Tongue (tissue), 3 donors: Measurements from ENCODE around the gene KLLN. TPM values are rescaled to one million over a fixed set of nuclear protein-coding genes. Genes with fewer than 3 reads are reported as not detected.
A peak's percentile ranks its signal among the peaks of the same experiment; 100 is the strongest.
"Not testable (repeated sequence)": the region's sequence is repeated elsewhere in the genome, so short reads cannot be mapped to it uniquely, and the experiment has no call there.

Experiments
- DNase-seq: peaks from one replicate; pipeline ENCODE4 v3.0.0-alpha.2; 2015
- small RNA-seq: library from RNA; depleted of rRNA; stranded (forward); fragments of <200 nt; gene quantifications from one replicate; pipeline ENCODE3, GENCODE V24; 2014; ENCODE audit warnings: low replicate concordance
- total RNA-seq: library from RNA; depleted of rRNA; stranded (reverse); fragments of >200 nt; gene quantifications from one replicate; pipeline ENCODE4 v1.2.3, GENCODE V29; 2014

The KLLN gene
- total RNA-seq, 1 donor from 2014 or later: 0.10 TPM

GRCh38 chr10:87842220-87842641 is 21.1 kb downstream of the KLLN start:
- DNase-seq: no peak

DNA sequence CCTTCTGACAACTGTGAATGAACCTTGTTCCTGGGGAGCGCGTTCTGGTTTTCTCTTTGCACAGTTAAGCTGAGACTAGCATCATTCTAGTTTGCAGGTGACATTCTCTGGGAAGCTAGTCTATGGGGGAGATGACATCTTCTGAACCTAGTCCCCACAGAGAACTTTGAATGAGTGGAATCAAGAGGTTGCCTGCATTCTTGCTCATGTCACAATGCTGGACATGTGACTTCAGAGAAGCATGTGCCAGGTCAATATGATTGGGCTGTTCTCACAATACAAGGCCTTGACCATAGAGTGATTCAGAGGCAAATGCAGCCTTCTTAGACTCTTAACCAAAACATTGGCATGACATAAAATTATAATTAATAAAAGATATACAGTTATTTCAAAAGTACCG is 22.1 kb downstream of the KLLN start:
- no peak for DNase-seq

DNA sequence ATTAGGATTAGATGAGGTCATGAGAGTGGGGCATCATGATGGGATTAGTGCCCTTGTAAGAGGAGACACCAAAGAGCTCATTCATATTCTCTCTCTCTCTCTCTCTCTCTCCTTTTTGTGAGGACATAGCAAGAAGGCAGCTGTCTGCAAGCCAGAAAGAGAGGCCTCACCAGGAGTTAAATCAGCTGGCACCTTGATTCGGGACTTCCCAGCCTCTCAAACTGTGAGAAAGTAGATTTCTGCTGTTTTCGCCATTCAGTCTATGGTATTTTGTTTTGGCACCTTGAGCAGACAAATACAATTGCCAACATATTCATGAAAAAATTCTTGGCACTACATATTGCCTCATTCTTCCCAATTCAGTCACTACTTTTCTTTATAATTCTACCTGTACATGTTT is 24.7 kb downstream of the KLLN start:
- DNase-seq: no peak

GRCh38 chr10:87837445-87837844 is 25.9 kb downstream of the KLLN start:
- no peak for DNase-seq

DNA sequence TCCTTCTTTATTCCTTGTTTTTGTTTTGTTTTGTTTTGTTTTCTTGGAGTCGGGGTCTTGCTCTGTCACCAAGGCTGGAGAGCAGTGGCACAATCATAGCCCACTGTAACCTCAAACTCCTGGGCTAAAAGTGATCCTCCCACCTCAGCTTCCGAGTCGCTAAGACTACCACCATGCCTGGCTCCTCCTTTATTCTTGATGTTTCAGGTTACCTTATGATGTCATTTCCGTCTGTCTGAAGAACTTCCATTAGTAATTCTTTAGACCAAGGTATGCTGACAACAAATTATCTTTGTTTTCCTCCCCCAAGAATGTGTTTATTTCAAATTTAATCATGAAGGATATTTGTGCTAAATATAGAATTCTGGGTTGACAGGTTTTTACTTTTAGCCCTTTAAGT is 27.2 kb downstream of the KLLN start:
- no peak for DNase-seq

GRCh38 chr10:87829986-87830729 is 33.2 kb downstream of the KLLN start:
- DNase-seq: no peak

DNA sequence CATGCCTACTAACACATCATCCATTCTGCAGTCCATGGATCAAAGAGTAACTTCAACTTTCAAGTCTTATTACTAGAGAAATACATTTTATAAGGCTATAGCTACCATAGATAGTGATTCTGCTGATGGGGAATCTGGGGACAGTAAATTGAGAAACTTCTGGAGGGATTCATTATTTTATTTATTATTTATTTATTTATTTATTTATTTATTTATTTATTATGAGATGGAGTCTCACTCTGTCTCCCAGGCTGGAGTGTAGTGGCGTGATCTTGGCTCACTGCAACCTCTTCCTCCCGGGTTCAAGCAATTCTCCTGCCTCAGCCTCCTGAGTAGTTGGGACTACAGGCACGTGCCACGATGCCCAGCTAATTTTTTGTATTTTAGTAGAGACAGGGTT is 34.3 kb downstream of the KLLN start:
- DNase-seq: not testable (repeated sequence)

GRCh38 chr10:87827681-87828080 is 35.7 kb downstream of the KLLN start:
- no peak for DNase-seq

- DNase-seq: no peak
Measured at GRCh38 chr10:87826653-87827052, 36.7 kb downstream of the KLLN start.

GRCh38 chr10:87819289-87819585 is 44.1 kb downstream of the KLLN start:
- no peak for DNase-seq

DNA sequence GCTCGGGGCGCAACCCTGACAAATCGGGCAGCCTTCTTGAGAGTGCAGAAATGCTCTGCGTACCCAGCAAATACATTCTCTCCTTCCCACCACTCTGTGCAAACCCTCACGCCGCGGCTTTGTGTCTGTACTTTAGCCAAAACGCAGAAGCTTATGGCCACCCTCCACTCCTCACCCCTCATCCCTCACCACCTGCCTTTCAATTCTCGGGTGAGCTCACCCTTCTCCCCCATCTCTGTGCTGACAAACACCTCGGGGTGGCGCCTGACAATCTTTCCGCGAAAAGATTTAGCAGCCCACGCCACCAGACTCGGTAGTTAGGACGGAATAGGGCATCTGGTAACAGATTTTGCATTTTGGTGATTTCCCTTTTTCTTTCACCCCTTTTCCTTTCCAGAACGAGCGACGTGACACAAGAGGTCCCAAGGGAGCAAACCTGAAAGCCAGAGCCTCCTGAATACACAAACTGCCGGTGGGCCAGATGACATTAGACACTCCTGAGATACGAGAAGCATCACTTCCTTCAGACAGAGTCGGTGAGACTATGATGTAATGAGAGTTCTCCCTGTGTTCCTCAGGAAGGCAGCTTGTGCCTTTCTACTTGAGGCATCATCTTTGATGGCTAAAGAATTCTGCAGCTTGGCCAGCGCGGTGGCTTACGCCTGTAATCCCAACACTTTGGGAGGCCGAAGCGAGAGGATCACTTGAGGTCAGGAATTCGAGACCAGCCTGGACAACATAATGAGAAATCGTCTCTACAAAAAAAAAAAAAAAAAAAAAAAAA is 44.6 kb downstream of the KLLN start:
- DNase-seq: peak; percentile 19

DNA sequence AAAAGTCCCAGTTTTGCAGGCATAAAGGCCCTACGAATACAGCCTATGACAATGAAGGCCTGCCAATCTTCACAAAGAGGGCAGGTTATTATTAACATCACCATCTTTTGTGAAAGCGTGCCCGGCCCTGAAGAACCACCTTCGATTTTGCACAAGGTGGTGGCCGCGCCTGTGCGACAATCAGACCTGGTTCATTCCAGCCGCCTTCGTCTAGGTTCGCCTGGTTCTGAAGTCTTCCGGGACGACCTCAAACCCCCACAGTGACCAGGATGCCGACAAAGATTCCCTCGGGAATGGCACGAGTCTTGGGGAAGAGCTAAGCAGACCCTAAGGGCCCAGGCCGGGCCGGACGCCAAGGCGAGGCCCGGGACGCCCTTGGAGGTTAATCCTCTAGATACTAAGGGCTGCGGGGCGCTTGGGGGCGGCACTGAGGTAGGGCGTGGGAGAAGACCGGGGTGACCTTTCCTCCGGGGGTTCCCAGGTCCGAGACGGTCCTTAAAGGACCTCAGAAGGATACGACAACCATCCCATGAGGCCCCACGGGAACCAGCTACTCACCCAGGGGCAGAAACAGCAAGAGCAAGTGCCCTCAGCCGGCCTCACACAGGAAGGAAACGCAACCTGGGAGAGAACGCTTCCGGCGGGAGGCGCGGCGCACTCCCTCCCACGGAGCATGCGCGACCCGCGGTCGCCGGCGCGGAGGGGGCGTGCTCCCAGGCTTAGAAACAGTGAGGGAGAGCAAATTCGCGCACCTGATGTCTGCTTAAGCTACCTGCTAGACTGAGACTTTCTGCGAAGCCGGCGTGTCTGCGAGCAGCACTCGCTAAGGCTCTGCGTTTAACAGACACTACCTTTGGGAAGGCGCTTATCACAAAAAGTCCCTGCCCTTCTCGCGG is 45.5 kb downstream of the KLLN start, which contains the start of gene ATAD1:
ATAD1 (minus strand) TSS at position 618 of the 896 bp plus-strand sequence. CDS start 3,627 bp downstream, outside the sequence.
- DNase-seq: peak; percentile 93

DNA sequence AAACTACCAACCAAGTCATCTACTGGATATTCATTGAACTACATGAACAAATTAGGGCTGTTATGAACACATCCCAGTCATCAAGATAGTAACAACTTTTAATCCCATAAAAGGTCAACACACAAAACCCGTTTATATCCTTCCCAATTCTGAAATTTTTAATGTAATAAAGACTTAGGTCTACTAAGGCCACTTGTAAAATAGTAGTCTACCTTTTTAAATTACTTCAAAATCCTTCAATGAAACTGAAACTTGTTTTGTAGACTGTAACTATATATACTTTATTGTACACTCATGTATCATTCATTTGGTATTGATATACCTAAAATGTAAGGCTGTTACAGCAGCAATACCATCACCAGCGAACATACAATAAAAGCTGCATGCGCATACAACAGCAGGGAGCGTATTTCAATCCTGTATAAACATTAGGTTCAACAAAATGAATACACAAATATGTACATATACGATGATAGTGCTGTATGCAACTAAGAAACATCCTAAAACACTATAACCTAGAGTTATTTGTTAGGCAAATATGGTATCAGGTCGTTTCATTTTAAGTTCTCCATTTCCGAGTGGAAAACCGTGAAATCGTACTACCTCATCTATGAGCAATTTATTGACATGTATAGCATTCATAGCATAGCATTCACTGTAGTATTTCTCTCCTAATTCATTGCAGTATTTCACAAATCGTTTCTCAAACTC is 46.3 kb downstream of the KLLN start:
- DNase-seq: no peak

DNA sequence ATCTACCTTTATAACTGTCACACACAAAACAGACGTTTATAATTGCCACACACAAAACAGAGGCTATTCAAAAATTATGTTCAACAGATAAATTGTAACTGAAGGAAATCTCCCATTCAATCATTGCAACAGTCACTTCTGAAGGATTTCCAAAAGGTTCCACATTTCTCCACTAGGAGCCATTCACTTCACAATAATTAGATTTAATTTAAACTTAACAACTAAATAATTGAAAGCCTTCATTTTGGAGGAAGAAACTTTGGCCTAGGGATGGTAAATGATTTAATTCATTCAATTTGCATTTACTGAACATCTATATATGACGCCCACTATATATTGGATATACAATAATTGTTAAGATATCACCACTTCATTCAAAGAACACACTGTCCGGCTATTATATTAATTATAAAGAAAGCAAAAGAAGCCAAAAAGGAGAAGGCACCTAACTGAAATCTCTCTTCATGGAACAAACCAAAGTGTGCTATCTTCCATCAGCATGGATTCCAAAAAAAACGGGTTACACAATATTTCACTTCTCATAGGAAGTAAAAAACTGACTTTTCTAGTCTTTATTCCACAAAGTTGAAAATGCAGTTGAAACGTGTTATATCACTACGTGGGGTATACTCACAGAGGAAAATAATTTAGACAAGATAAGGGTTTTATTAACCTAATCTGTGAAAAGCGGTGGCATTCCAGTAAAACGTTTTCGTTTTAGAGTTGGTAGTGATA is 47.0 kb downstream of the KLLN start:
- DNase-seq: no peak

Small RNA genes within 50 kb of the gene (small RNA-seq; reads per million reads assigned to genes)
- not detected for gene RN7SL78P

Other genes starting within 250 kb of the KLLN start
- gene PAPSS2, start 203.7 kb downstream of the KLLN start, total RNA-seq: 19.8 TPM
- gene ATAD1, start 45.3 kb downstream of the KLLN start, total RNA-seq: 44.8 TPM
- gene PTEN, start 92 bp upstream of the KLLN start, total RNA-seq: 194 TPM